ENCODE data around the gene GATAD1.
"Not testable (repeated sequence)": the region's sequence is repeated elsewhere in the genome, so short reads cannot be mapped to it uniquely, and the experiment has no call there.

Gene GATAD1

DNA sequence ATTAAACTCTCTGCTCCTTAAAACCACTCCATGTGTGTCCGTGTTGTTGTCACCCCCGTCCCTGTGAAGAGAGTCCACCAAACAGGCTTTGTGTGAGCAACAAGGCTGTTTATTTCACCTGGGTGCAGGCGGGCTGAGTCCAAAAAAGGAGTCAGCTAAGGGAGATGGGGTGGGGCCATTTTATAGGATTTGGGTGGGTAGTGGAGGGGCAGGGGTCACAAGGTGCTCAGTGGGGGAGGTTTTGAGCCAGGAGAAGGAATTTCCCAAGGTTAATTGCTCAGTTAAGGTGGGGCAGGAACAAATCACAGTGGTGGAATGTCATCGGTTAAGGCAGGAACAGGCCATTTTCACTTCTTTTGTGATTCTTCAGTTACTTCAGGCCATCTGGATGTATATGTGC is 31.9 kb downstream of the GATAD1 start:
- DNase-seq (ENCODE audit: low spot score); FAIRE-seq: not testable (repeated sequence)

DNA sequence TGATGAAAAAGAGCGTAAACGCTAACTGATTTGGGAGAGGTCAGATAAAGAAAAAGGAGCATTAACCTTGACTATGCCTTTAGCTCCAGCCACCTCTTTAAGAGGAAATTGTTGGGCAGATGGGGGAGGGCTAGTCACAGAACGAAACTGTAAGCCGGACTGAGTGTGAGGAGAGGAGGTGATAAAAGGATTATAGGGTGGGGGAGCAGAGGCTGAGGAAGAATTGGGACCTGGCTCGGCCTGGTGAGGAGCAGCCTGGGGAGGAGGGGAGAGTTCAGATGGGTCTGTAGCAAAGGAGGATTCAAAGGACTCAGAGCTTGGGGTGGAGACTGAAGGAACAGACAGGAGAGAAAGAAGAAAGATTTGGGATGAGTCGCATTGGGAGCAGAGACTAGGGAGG is 36.3 kb downstream of the GATAD1 start:
- FAIRE-seq; DNase-seq (ENCODE audit: low spot score): not testable (repeated sequence)

DNA sequence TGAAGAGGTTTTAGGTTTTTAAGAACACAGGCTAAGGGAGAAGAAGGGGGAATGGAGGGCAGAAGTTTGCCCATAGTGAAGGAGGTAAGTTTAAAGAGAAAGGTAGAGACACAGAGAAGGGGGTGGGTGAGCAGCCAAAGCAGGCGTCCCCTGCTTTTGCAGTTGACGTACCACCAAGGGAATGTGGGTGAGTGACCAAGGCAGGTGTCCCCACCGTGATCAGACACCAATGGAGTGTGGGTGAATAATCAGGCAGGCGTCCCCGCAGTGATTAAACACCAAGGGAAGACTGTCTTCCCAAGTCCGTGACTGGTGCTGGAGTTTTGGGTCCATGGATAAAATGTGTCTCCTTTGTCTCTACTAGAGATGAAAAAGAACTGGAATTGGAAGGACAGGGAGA is 36.9 kb downstream of the GATAD1 start:
- FAIRE-seq; DNase-seq (ENCODE audit: low spot score): not testable (repeated sequence)

DNA sequence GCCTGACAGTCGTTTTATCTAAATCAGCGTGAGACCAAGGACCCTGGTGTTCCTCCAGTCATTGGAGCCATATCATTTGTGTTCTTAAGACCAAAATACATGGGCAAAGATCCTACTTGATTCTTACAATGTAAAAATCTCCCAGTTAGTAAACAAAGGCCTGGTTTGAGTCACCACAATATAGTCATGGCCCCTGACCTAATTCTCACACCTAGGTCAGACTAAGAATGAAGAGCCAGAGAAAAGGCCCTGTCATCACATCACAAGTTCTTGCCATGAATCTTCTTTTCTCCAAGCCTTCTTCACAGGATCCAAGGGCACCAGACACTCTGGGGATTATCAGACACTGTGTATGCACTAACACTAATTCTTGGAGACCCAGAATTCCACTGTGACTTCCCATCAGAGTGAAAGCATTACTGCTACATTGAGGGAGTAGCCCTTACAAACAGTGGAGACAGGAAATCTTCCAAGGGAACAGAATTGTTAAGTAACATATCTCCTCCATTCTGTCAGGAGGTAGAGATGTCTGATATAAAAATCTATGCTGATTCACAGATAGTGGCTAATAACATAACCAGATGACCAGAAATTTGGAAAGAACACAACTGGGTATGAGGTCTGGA is 38.1 kb downstream of the GATAD1 start:
- DNase-seq (ENCODE audit: low spot score) (no peak), FAIRE-seq (no peak)

DNA sequence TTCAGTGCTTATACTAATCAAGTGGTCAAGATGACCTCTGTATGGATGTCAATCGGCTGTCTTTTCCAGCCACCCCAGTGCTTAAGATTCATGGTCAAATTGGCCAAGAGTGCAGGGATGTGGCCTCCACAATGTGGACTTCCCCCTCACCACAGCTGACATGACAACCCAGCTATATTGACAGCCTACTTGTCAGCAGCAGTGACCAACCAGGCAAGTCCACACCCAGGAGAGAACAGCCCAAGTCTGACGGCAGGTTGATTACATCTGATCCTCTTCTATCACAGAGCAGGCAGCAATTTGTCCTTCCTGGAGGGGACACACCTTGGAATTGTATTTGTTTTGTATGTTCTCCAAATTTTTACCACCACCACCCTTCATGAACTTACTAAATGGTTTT is 38.7 kb downstream of the GATAD1 start:
- FAIRE-seq, result no peak
- no peak for DNase-seq (ENCODE audit: low spot score)

DNA sequence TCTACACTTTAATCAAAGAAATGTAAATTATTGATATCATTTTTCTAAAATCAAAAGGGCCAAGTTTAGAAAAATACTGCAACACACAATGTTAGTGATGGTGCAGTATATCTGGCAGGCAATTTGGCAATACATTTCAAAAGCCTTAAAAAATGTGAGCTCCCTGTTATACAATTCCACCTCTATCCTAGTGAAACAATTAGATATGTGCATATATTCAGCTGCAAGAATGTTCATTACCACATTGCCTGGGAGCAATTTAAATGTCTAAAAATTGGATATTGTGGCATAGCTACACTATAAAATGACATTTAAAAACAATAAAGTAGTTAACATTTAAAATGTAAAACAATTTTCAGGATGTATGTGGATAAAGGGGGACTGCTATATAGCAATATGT is 40.5 kb downstream of the GATAD1 start:
- no peak for DNase-seq (ENCODE audit: low spot score)
- no peak for FAIRE-seq

DNA sequence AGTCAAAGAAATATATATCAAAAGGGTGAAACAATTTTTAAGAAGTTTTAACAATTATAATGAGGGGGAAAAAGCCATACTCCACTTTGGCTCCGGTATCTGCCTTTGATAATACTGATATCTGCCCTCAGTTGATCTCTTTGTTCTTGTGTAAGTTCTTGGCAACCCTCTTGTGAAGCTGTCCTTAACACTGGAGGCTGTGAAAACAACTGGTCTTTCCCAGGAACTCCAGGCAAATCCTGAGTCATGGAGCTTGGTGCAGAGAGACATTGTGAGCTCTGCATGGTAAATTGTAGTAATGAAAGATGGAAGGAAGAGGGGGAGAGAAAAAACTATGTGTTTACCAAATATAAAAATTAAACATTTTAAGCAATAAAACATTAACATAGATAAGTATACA is 42.4 kb downstream of the GATAD1 start:
- DNase-seq (ENCODE audit: low spot score) (no peak), FAIRE-seq (no peak)

DNA sequence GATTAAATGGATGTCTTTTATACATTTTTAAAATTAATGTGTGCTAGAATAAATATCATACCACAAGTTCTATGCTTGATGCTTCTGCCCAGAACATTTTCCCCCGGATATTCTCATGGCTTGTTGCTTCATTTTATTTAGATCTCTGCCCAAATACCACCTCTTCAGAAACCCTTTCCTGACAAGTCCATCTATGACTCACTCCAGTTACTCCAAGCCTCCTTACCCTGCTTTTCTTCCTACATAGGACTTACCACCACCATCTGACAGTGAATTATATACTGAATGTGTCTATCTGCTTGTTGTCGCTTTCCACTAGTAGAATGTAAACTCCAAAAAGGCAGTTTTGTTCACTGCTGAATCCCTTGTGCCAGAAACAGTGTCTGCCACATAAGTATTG is 49.6 kb downstream of the GATAD1 start:
- FAIRE-seq (no peak), DNase-seq (ENCODE audit: low spot score) (no peak)

DNA sequence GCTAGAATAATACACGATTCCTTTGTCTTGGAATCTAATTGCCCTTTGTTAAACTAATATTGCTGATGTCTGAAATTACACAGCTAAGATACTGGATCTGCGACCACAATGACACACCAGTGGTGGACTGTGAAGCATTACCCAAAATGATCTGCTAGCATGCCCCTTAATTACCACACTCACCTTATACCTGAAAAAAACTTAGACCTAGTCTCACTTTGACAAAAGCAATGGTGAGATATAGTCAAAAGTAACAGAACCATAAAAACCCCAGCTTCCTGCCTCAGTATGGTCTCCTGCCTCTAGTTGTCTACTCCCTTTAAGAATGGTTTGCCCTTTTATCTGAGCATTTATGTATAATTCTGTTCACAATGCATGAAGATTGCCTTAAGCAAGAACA is 51.3 kb downstream of the GATAD1 start:
- no peak for FAIRE-seq
- no peak for DNase-seq (ENCODE audit: low spot score)

DNA sequence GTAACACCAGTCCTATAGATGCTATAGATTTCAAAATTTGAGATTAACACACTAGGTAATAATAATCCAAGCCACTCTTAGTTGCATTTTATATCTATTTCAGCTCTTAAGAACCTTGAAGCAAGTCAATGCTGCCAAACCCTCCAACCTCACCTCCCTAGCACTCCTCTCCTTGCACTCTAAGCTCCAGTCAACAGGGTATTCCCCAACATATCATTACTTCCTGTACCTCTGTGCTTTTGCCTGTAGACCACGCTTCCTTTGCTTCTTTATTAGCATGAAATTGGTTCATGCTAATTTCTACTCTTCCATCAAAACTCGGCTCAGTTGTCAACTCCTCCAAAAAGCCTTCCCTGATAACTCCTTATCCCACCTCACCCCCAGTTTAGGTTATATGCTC is 56.5 kb downstream of the GATAD1 start:
- DNase-seq (ENCODE audit: low spot score) (no peak), FAIRE-seq (no peak)

DNA sequence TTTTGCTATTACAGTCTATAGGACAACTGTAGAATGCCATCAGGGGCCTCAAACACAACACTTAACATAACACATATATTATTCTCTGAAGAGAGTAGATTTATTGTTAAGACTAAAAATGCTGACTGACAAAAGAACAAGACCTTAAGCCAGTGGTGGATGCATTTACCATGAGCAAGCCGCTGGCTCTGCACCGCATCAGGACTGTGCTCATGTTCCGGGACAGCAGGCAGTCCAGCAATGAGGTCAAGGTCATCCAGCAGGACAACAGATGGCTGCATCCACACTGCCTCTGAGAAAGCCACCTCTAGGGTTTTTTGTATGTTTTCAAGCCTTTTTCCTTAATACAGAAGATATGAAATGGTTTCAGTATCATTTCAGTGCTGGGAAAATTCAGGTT is 57.3 kb downstream of the GATAD1 start:
- FAIRE-seq (no peak), DNase-seq (ENCODE audit: low spot score) (no peak)

DNA sequence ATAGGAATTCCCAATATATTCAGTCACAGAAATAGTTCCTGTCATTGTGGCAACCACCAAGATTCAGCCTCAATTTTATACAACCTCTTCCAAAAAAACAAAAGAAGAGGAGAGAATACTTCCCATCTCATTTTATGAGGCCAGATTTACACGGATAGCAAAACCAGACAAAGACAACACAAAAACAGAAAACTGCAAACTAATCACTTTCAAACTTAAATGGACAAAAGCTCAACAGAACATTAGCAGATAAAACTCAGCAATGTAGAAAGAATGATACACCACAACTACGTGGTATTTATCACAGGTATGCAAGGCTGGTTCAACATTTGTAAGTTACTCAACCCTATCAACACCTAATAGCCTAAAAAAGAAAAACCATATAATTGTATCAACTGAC is 59.1 kb downstream of the GATAD1 start:
- DNase-seq (ENCODE audit: low spot score), result no peak

DNA sequence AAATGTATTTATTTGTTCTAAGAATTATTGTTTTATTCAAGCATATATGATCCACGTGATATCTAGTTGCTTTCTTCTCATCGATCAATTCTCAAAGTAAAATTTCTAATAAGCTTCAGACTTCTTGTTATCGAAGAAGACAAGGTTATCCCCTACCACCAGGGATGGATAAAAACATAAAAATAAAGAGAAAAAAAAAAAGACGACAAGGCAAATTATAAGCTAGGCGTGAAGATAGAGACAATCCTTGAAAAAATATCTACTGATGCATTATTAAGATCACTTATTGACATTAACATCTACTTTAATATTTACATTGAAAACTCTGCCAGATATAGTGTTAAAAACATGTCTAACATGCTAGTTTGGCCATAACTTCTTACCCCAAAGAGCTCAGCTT is 61.7 kb downstream of the GATAD1 start:
- no peak for DNase-seq (ENCODE audit: low spot score)
- no peak for FAIRE-seq

More for the DNA sequence above, 59.1 kb downstream of the GATAD1 start:
- no peak for FAIRE-seq

All from urothelium cell line (cell line).